SIG-M5 treated with dmso at 0.1 percent for 504 hours (cell line): Measurements from ENCODE around the gene OGN.
A peak's percentile ranks its signal among the peaks of the same experiment; 100 is the strongest.

Experiments
- DNase-seq: peaks from one replicate; lab custom pipeline; 2025; ENCODE audit not compliant: unreplicated experiment; lab: John Stamatoyannopoulos, UW

OGN gene

GRCh38 chr9:92405818-92406217 is 1.4 kb upstream of the OGN start:
- DNase-seq: no peak

- no peak for DNase-seq
Observed at GRCh38 chr9:92402826-92403745, 1.3 kb downstream of the OGN start.

- DNase-seq: no peak
Observed at GRCh38 chr9:92402360-92402759, 2.0 kb downstream of the OGN start.

- no peak for DNase-seq
Observed at GRCh38 chr9:92397853-92398252, 6.5 kb downstream of the OGN start.

- no peak for DNase-seq
Observed at GRCh38 chr9:92395617-92396016, 8.8 kb downstream of the OGN start.

GRCh38 chr9:92393686-92394085 is 10.7 kb downstream of the OGN start:
- DNase-seq: no peak

GRCh38 chr9:92392690-92393089 is 11.7 kb downstream of the OGN start:
- no peak for DNase-seq

GRCh38 chr9:92385953-92386352 is 18.4 kb downstream of the OGN start:
- no peak for DNase-seq

- no peak for DNase-seq
Observed at GRCh38 chr9:92385477-92385876, 18.9 kb downstream of the OGN start.

- DNase-seq: no peak
Observed at GRCh38 chr9:92385001-92385400, 19.4 kb downstream of the OGN start.

GRCh38 chr9:92384375-92384774 is 20.0 kb downstream of the OGN start:
- no peak for DNase-seq

- no peak for DNase-seq
Observed at GRCh38 chr9:92381775-92382174, 22.6 kb downstream of the OGN start.

- no peak for DNase-seq
Observed at GRCh38 chr9:92380603-92381002, 23.8 kb downstream of the OGN start.

GRCh38 chr9:92378865-92379560 is 25.4 kb downstream of the OGN start:
- no peak for DNase-seq

GRCh38 chr9:92377876-92378275 is 26.5 kb downstream of the OGN start:
- DNase-seq: no peak

GRCh38 chr9:92373167-92373566 is 31.2 kb downstream of the OGN start:
- no peak for DNase-seq

GRCh38 chr9:92369075-92369474 is 35.3 kb downstream of the OGN start:
- no peak for DNase-seq

GRCh38 chr9:92360083-92360482 is 44.3 kb downstream of the OGN start:
- DNase-seq: peak; percentile 11

- DNase-seq: peak; percentile 5
Observed at GRCh38 chr9:92359394-92359995, 44.9 kb downstream of the OGN start.

- no peak for DNase-seq
Observed at GRCh38 chr9:92353051-92353450, 51.3 kb downstream of the OGN start.

GRCh38 chr9:92350740-92351133 is 53.6 kb downstream of the OGN start:
- no peak for DNase-seq
